SH-SY5Y (cell line): ENCODE measurements around the gene TMEM116.

ENCODE experiments used
- GATA2 ChIP-seq: IDR thresholded peaks from 2 replicates; pipeline ENCODE4 v1.6.1; 2011; ENCODE audit warnings: mild to moderate bottlenecking, low read depth, low read length
- GATA3 ChIP-seq: IDR thresholded peaks from 2 replicates; pipeline ENCODE4 v1.6.1; 2011; ENCODE audit warnings: low read depth, mild to moderate bottlenecking, low read length, moderate library complexity

GRCh38 chr12:111953455-111953854, 59.5 kb downstream of the TMEM116 start:
- TF ChIP-seq GATA3 (no peak), GATA2 (no peak)
